Liver (tissue), 9 donors: ENCODE data around the gene ABLIM1. TPM values are rescaled to one million over a fixed set of nuclear protein-coding genes. Genes with fewer than 3 reads are reported as not detected.

Experiments used
- DNase-seq: peaks from one replicate; pipeline ENCODE4 v3.0.0-alpha.2; 2017; ENCODE audit warnings: low spot score
- H3K27ac ChIP-seq, 2 donors: one replicate each; pipeline ENCODE4 v1.7.0; 2013; ENCODE audit warnings: inconsistent platforms in 2 of 2, low read length in 2 of 2, control low read depth in 1 of 2, low read depth in 1 of 2, mild to moderate bottlenecking in 1 of 2
- H3K27me3 ChIP-seq, 4 donors: one replicate each; pipeline versions ENCODE4 v1.6.1 to v1.7.0; 2013; ENCODE audit warnings: low read length in 3 of 4, inconsistent platforms in 1 of 4, mild to moderate bottlenecking in 1 of 4, moderate library complexity in 1 of 4; ENCODE audit not compliant: control insufficient read depth in 4 of 4, insufficient read depth in 4 of 4
- H3K36me3 ChIP-seq, 4 donors: one replicate each; pipeline versions ENCODE4 v1.6.1 to v1.7.0; 2013; ENCODE audit warnings: low read length in 3 of 4, mild to moderate bottlenecking in 3 of 4, low read depth in 1 of 4, moderate library complexity in 1 of 4; ENCODE audit not compliant: control insufficient read depth in 4 of 4, insufficient read depth in 3 of 4
- H3K4me1 ChIP-seq, 4 donors: one replicate each; pipeline versions ENCODE4 v1.6.1 to v1.7.0; 2013; ENCODE audit warnings: low read length in 3 of 4, mild to moderate bottlenecking in 3 of 4, moderate library complexity in 1 of 4; ENCODE audit not compliant: control insufficient read depth in 4 of 4, insufficient read depth in 4 of 4
- H3K4me3 ChIP-seq, 3 donors: one replicate each; pipeline versions ENCODE4 v1.6.1 to v1.7.0; 2013; ENCODE audit warnings: low read length in 3 of 3, control low read depth in 1 of 3, low read depth in 1 of 3, mild to moderate bottlenecking in 1 of 3
- H3K9ac ChIP-seq, 2 donors: one replicate each; pipeline ENCODE4 v1.7.0; 2013; ENCODE audit warnings: low read length in 2 of 2, mild to moderate bottlenecking in 2 of 2, moderate library complexity in 2 of 2, control low read depth in 1 of 2, low read depth in 1 of 2
- H3K9me3 ChIP-seq, 4 donors: one replicate each; pipeline versions ENCODE4 v1.6.1 to v1.7.0; 2013; ENCODE audit warnings: low read length in 3 of 4; ENCODE audit not compliant: control insufficient read depth in 4 of 4
- EGR1 ChIP-seq, 2 donors: IDR thresholded peaks; 2 replicates each; pipeline ENCODE4 v1.6.1; 2016 to 2018; ENCODE audit warnings: antibody characterized with exemption in 2 of 2, low read depth in 2 of 2
- FOXA1 ChIP-seq: IDR thresholded peaks from 2 replicates; pipeline ENCODE4 v1.6.1; 2016; ENCODE audit warnings: antibody characterized with exemption
- FOXA2 ChIP-seq: IDR thresholded peaks from 2 replicates; pipeline ENCODE4 v1.6.1; 2016; ENCODE audit warnings: antibody characterized with exemption
- GABPA ChIP-seq, 2 donors: IDR thresholded peaks in 1 of 2; conservative IDR thresholded peaks in 1 of 2; 2 replicates each; pipeline ENCODE4 v1.6.1; 2016; ENCODE audit warnings: antibody characterized with exemption in 2 of 2, mild to moderate bottlenecking in 1 of 2, moderate library complexity in 1 of 2
- JUND ChIP-seq, 2 donors: IDR thresholded peaks; 2 replicates each; pipeline ENCODE4 v1.6.1; 2016; ENCODE audit warnings: antibody characterized with exemption in 2 of 2
- NR2F2 ChIP-seq: IDR thresholded peaks from 2 replicates; pipeline ENCODE4 v1.6.1; 2016; ENCODE audit warnings: antibody characterized with exemption
- RAD21 ChIP-seq, 2 donors: IDR thresholded peaks; 2 replicates each; pipeline ENCODE4 v1.6.1; 2016; ENCODE audit warnings: antibody characterized with exemption in 2 of 2, mild to moderate bottlenecking in 2 of 2
- RXRA ChIP-seq, 2 donors: IDR thresholded peaks; 2 replicates each; pipeline ENCODE4 v1.6.1; 2017 to 2018; ENCODE audit warnings: antibody characterized with exemption in 2 of 2, mild to moderate bottlenecking in 1 of 2
- SP1 ChIP-seq: IDR thresholded peaks from 2 replicates; pipeline ENCODE4 v1.6.1; 2018; ENCODE audit warnings: antibody characterized with exemption, mild to moderate bottlenecking
- TAF1 ChIP-seq: conservative IDR thresholded peaks from 2 replicates; pipeline ENCODE4 v1.6.1; 2016; ENCODE audit warnings: antibody characterized with exemption, mild to moderate bottlenecking
- YY1 ChIP-seq: IDR thresholded peaks from 2 replicates; pipeline ENCODE4 v1.6.1; 2016; ENCODE audit warnings: antibody characterized with exemption, mild to moderate bottlenecking
- WGBS: extraction: QIAGEN DNeasy Blood & Tissue Kit; methylation state at CpG from one replicate; pipeline ENCODE4 v1.1.7; 2013; 5-methylcytosine and 5-hydroxymethylcytosine counted together
- polyA plus RNA-seq, 2 donors: library from polyadenylated mRNA; stranded (reverse) in 1 of 2; unstranded in 1 of 2; fragments of 200-250 nt in 1 of 2; fragments of >200 nt in 1 of 2; fragmentation: Nextera tagmentation in 1 of 2; extraction: Ambion mirVana in 1 of 2; gene quantifications; one replicate each; pipeline versions ENCODE4 v1.2.1 to v1.2.3, GENCODE V29; 2013 to 2015
- total RNA-seq, 2 donors: library from RNA; depleted of rRNA; stranded (reverse); fragments of >200 nt; gene quantifications; one replicate each; pipeline ENCODE4 v1.2.3, GENCODE V29; 2014
- TF ChIP-seq, protein P1 (sequence below): IDR thresholded peaks from 2 replicates; pipeline ENCODE4 v1.6.1; 2016; ENCODE audit warnings: antibody characterized with exemption
- TF ChIP-seq, protein P2 (sequence below): fragments of 150-350 bp; IDR thresholded peaks from 2 replicates; pipeline ENCODE4 v1.5.1; 2017; ENCODE audit warnings: improper control_type of control experiment, low read depth, low read length; ENCODE audit not compliant: missing input control
- TF ChIP-seq, protein P3 (sequence below): IDR thresholded peaks from 2 replicates; pipeline ENCODE4 v1.6.1; 2016; ENCODE audit warnings: antibody characterized with exemption
- donor health status: healthy.
- donor health status: healthy.
- donor health status: healthy.
- donor health status: healthy.
- donor health status: healthy.

ABLIM1 gene
- total and polyA plus RNA-seq, 4 donors = 10.9 to 31.3 (median 13.1) TPM

DNA sequence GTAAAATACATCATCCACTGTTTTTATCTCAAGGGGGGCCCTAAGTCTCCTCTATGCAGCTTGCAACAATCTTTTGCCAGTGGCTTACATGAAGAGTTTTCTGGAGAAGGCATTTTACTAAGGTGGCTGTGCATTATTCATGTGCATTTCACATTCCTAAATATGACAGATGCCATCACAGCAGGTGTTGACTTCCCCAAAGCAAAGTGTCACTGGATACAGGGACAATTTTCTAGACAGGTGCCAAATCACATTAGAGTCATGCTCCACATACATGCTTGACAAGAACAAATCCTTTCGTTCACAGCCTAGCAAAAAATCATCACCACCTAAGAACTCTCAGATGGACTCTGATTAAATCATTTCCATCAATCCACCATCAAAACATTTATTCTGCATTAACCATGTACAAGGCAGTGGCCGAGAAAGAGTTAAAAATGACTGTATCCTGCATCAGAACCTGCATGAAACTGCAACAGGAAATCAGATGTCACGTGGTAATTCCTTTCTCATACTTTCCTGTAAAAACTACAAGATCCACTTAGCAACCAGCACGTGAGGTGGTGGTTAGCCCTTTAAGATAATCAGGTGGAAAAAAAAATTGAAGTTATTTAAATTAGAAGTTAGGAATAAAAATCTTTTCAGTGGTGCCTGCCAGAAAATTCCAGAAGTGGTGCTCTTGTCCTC is 165.6 kb downstream of the ABLIM1 start:
- H3K9ac ChIP-seq = no peak overlapping the region
- DNase-seq = no peak
- peaks cover 3 to 32% (median 17%) of the 10 kb centered on the region in 4 donors for H3K36me3 ChIP-seq
- TF ChIP-seq, protein P1, sequence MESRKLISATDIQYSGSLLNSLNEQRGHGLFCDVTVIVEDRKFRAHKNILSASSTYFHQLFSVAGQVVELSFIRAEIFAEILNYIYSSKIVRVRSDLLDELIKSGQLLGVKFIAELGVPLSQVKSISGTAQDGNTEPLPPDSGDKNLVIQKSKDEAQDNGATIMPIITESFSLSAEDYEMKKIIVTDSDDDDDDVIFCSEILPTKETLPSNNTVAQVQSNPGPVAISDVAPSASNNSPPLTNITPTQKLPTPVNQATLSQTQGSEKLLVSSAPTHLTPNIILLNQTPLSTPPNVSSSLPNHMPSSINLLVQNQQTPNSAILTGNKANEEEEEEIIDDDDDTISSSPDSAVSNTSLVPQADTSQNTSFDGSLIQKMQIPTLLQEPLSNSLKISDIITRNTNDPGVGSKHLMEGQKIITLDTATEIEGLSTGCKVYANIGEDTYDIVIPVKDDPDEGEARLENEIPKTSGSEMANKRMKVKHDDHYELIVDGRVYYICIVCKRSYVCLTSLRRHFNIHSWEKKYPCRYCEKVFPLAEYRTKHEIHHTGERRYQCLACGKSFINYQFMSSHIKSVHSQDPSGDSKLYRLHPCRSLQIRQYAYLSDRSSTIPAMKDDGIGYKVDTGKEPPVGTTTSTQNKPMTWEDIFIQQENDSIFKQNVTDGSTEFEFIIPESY = no peak
- TF ChIP-seq, protein P2, sequence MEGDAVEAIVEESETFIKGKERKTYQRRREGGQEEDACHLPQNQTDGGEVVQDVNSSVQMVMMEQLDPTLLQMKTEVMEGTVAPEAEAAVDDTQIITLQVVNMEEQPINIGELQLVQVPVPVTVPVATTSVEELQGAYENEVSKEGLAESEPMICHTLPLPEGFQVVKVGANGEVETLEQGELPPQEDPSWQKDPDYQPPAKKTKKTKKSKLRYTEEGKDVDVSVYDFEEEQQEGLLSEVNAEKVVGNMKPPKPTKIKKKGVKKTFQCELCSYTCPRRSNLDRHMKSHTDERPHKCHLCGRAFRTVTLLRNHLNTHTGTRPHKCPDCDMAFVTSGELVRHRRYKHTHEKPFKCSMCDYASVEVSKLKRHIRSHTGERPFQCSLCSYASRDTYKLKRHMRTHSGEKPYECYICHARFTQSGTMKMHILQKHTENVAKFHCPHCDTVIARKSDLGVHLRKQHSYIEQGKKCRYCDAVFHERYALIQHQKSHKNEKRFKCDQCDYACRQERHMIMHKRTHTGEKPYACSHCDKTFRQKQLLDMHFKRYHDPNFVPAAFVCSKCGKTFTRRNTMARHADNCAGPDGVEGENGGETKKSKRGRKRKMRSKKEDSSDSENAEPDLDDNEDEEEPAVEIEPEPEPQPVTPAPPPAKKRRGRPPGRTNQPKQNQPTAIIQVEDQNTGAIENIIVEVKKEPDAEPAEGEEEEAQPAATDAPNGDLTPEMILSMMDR = no peak
- TF ChIP-seq YY1 = no peak
- TF ChIP-seq EGR1 (IDR thresholded peaks at IDR 0.05; ENCODE audit: low read depth in 2 of 2) = no peak
- TF ChIP-seq, protein P3, sequence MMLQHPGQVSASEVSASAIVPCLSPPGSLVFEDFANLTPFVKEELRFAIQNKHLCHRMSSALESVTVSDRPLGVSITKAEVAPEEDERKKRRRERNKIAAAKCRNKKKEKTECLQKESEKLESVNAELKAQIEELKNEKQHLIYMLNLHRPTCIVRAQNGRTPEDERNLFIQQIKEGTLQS = no peak
- no peak for TF ChIP-seq FOXA2
- TF ChIP-seq RAD21 (IDR thresholded peaks at IDR 0.05) = no peak
- TF ChIP-seq JUND (IDR thresholded peaks at IDR 0.05) = no peak
- TF ChIP-seq RXRA (IDR thresholded peaks at IDR 0.05) = no peak
- TF ChIP-seq FOXA1 = no peak
- no peak for TF ChIP-seq NR2F2
- no peak for TF ChIP-seq SP1
- peaks cover 0 to 3% (median 0%) of the 10 kb centered on the region in 4 donors for H3K4me1 ChIP-seq
- no peaks in the 10 kb centered on the region for H3K27me3 ChIP-seq
- no peak overlapping the region for H3K27ac ChIP-seq
- H3K9me3 ChIP-seq = no peaks in the 10 kb centered on the region
- 69% methylated on average over 4 of the region's 4 CpGs for WGBS
- no peak overlapping the region for H3K4me3 ChIP-seq

DNA sequence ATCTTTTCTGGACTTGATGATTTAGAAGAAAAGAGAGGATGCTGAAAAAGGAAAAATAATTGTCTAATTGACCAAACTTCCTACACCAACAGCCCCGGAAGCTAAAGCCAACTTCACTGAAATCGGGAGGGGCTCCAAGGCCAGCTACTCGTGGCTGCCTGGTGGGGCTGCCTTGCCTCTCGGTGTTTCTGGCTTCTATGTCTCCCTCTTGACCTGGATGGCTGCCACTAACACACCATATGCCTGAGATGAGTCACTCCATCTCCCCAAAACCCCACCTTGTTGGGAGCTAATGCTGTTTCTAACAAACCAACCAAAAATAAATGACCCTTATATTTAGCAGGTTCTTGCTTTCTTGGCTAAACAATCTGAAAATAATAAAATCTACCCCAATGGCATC is 166.1 kb downstream of the ABLIM1 start:
- peaks cover 0 to 3% (median 0%) of the 10 kb centered on the region in 4 donors for H3K4me1 ChIP-seq
- TF ChIP-seq EGR1 (IDR thresholded peaks at IDR 0.05; ENCODE audit: low read depth in 2 of 2) (no peak), RXRA (IDR thresholded peaks at IDR 0.05) (no peak), TAF1 (no peak), GABPA (IDR thresholded peaks at IDR 0.05 in 1 of 2, conservative IDR thresholded peaks at IDR 0.05 in 1 of 2) (no peak), FOXA2 (no peak)
- no peaks in the 10 kb centered on the region for H3K27me3 ChIP-seq
- no peaks in the 10 kb centered on the region for H3K9me3 ChIP-seq
- WGBS = 85% methylated on average over 4 of the region's 4 CpGs
- peaks cover 3 to 32% (median 17%) of the 10 kb centered on the region in 4 donors for H3K36me3 ChIP-seq
- H3K4me3 ChIP-seq = no peak overlapping the region
- H3K27ac ChIP-seq = no peak overlapping the region
- no peak for DNase-seq
- no peak overlapping the region for H3K9ac ChIP-seq

DNA sequence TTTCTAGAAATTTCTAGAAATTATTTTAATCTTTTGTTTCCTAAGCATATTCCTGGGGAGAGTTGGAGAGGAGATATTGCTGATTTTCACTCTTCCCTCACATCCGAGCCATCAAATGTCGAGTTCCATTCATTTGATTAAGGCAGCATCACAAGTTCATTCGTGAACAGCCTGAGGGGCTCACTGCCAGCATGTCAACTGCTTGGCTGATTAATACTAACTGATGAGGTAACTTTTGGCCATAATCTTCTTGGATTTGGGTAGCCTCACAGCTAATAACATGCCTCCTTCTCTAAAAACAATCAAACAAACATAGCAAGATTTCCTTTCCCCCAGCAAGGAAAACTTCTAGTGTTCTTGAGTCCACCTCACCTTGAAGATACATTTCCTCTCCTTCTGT is 166.7 kb downstream of the ABLIM1 start:
- Histone ChIP-seq H3K36me3 (peaks cover 3 to 32% (median 19%) of the 10 kb centered on the region in 4 donors), H3K4me1 (peaks cover 0 to 3% (median 0%) of the 10 kb centered on the region in 4 donors), H3K27ac (no peak overlapping the region), H3K4me3 (no peak overlapping the region), H3K9ac (no peak overlapping the region), H3K27me3 (no peaks in the 10 kb centered on the region), H3K9me3 (no peaks in the 10 kb centered on the region)
- no peak for TF ChIP-seq FOXA2
- no peak for DNase-seq
- 85% methylated on average over 3 of the region's 3 CpGs for WGBS
